ENCODE data around the gene GUCA2A. TPM values are rescaled to one million over a fixed set of nuclear protein-coding genes. Genes with fewer than 3 reads are reported as not detected.

Gene GUCA2A, protein sequence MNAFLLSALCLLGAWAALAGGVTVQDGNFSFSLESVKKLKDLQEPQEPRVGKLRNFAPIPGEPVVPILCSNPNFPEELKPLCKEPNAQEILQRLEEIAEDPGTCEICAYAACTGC
- not detected in 2 replicates for total RNA-seq

DNA sequence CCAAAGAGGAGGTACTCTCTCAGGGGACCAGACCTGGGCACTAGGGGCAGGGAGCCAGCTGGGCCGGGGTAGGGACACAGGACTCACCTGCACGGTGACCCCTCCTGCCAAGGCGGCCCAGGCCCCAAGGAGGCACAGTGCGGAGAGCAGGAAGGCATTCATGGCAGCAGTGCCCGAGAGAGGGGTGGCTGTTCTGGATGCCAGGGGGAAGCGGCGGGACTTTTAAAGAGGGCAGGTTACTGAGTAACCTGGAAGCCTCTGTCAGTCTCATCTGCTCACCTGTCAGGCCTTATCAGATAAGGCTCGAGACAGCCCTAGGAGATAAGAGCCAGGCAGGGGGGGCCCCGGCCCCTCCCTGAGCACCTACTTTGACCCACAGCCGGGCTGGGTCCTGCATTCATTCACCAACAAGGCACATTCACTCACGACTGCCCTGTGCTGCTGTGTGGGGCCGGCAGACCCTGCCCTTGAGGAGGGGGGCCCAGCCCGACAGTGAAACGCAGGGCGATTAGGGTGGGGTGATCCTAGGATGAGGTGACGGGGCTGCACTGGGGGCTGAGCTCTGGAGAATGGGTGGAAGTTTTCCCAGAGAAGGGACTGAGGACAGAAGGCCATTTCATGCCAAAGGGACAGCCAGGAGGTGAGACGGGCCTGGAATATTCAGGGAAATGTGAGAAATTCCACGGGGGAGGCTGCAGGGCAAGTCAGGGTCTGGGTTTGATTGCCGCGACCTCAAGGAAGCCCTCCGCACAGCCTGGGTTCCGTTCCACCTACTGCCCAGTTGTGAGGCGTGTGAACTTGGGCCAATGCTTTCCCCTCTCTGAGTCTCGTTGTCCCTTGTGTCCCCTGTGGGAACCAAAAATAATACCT, at the start of gene GUCA2A:
GUCA2A (minus strand) TSS at position 195 of the 870 bp plus-strand sequence; CDS start at position 162, 33 bp downstream.

DNA sequence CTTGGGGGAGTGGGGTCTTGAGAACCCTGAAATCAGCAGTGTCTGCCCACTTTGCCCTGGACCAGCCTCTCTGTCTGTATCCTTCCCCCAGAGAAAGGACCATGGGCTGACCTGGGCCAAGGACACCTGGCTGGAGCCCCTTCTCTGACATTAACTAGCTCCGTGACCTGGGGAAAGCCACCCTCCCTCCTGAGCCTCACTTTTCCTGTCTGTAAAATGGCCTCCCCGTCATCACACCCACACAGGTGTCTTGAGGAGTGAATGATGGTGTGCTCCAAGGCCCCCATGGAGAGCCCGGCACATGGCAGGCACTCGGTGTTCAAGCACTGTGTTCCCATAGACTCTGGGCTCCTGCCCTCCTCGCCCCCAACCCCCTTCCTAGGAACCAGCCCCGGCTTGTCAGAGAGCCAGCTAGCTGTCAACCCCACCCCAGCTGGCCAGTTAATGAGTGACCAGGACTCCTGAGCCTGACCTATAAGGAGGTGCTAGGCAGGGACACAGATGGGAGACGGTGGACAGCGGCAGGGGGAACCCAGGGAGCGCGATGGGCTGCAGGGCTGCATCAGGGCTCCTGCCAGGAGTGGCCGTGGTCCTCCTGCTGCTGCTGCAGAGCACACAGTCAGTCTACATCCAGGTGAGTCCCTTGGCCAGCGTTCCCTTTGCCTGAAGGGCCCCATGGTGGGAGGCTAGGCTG, 11.5 kb downstream of the GUCA2A start, which contains the start of gene GUCA2B:
GUCA2B (plus strand) TSS at position 504 of the 694 bp plus-strand sequence; CDS start at position 545, 41 bp downstream.

Other genes with a start within 250 kb of the GUCA2A start
- gene HIVEP3, start 245.8 kb downstream of the GUCA2A start, total RNA-seq, result 0.26 and 0.31 TPM in 2 replicates
- gene GUCA2B, start 11.3 kb downstream of the GUCA2A start, total RNA-seq, result not detected in 2 replicates
- 14.0 and 16.5 TPM in 2 replicates for gene FOXJ3, start 170.5 kb upstream of the GUCA2A start, total RNA-seq
- not detected in 2 replicates for gene RIMKLA, start 216.0 kb upstream of the GUCA2A start, total RNA-seq

Data from aortic smooth muscle cell (primary cell).